Right ventricle myocardium superior (tissue), 1 donor: ENCODE results near the gene SEPTIN10. TPM values are rescaled to one million over a fixed set of nuclear protein-coding genes. Genes with fewer than 3 reads are reported as not detected.
"Not testable (repeated sequence)": the region's sequence is repeated elsewhere in the genome, so short reads cannot be mapped to it uniquely, and the experiment has no call there.

Experiments
- ATAC-seq: fragments of 200-7000 bp; cut with Tn5 transposase; one replicate; pipeline ENCODE4 v1.9.1; 2020; ENCODE audit warnings: mild to moderate bottlenecking; ENCODE audit not compliant: poor library complexity
- DNase-seq: peaks from one replicate; pipeline ENCODE4 v3.0.0-alpha.2; 2020
- intact Hi-C: fragments of 100-400 bp; cut with DNase I; formaldehyde crosslinking; loops from one replicate; pipeline ENCODE4 v1.11.2; 2022
- total RNA-seq: library from RNA; stranded (reverse); fragmentation: NEBNext Ultra II Directional; extraction: Animal tissue kit (Norgen Biotek cat#: 25700); gene quantifications from one replicate; pipeline ENCODE4 v1.2.1, GENCODE V29; 2021
- donor health status: DM: no; HTN: yes; CAD: no; lungs with severe emphysema.

The SEPTIN10 gene
- total RNA-seq, 1 donor from 2014 or later, result 49.3 TPM

- ATAC-seq, result no peak
- no peak for DNase-seq
- intact Hi-C loops, result no loop called here
Observed at GRCh38 chr2:109611467-109612095, 2.2 kb downstream of the SEPTIN10 start.

GRCh38 chr2:109609352-109610024, 4.3 kb downstream of the SEPTIN10 start:
- DNase-seq (no peak), ATAC-seq (no peak)
- intact Hi-C loops, result no loop called here

GRCh38 chr2:109607766-109608165, 6.0 kb downstream of the SEPTIN10 start:
- intact Hi-C loops, result no loop called here
- no peak for DNase-seq
- no peak for ATAC-seq

GRCh38 chr2:109604597-109604996, 9.2 kb downstream of the SEPTIN10 start:
- DNase-seq, result no peak
- intact Hi-C loops, result no loop called here
- peak; percentile 34 for ATAC-seq

GRCh38 chr2:109602617-109603188, 11.1 kb downstream of the SEPTIN10 start:
- intact Hi-C loops, result no loop called here
- ATAC-seq, result no peak
- DNase-seq, result no peak

GRCh38 chr2:109601783-109602182, 12.0 kb downstream of the SEPTIN10 start:
- no peak for ATAC-seq
- no peak for DNase-seq

GRCh38 chr2:109597283-109597682, 16.5 kb downstream of the SEPTIN10 start:
- ATAC-seq (no peak), DNase-seq (no peak)
- intact Hi-C loops, result no loop called here

More at GRCh38 chr2:109601783-109602182, 12.0 kb downstream of the SEPTIN10 start:
- intact Hi-C loops, result no loop called here

- DNase-seq (no peak), ATAC-seq (no peak)
- intact Hi-C loops, result no loop called here
Observed at GRCh38 chr2:109595644-109596043, 18.1 kb downstream of the SEPTIN10 start.

- intact Hi-C loops, result no loop called here
- ATAC-seq, result no peak
- DNase-seq, result no peak
Observed at GRCh38 chr2:109594246-109594885, 19.4 kb downstream of the SEPTIN10 start.

GRCh38 chr2:109592905-109593304, 20.9 kb downstream of the SEPTIN10 start:
- no peak for DNase-seq
- intact Hi-C loops, result no loop called here
- no peak for ATAC-seq

GRCh38 chr2:109591206-109591605, 22.6 kb downstream of the SEPTIN10 start:
- intact Hi-C loops, result no loop called here
- DNase-seq (no peak), ATAC-seq (no peak)

GRCh38 chr2:109586687-109587086, 27.1 kb downstream of the SEPTIN10 start:
- intact Hi-C loops, result no loop called here
- ATAC-seq, result no peak
- no peak for DNase-seq

- no peak for DNase-seq
Observed at GRCh38 chr2:109582928-109583895, 30.6 kb downstream of the SEPTIN10 start.

GRCh38 chr2:109577630-109578029, 36.1 kb downstream of the SEPTIN10 start:
- intact Hi-C loops, DNase-seq, ATAC-seq: not testable (repeated sequence)

More at GRCh38 chr2:109582928-109583895, 30.6 kb downstream of the SEPTIN10 start:
- ATAC-seq, result no peak
- intact Hi-C loops, result no loop called here

- intact Hi-C loops, result no loop called here
- ATAC-seq (no peak), DNase-seq (no peak)
Observed at GRCh38 chr2:109575373-109575772, 38.4 kb downstream of the SEPTIN10 start.

- intact Hi-C loops, result no loop called here
Observed at GRCh38 chr2:109563980-109564550, 49.7 kb downstream of the SEPTIN10 start.

GRCh38 chr2:109563288-109563687, 50.5 kb downstream of the SEPTIN10 start:
- intact Hi-C loops, result no loop called here
- DNase-seq (no peak), ATAC-seq (no peak)

More at GRCh38 chr2:109563980-109564550, 49.7 kb downstream of the SEPTIN10 start:
- ATAC-seq, result no peak
- no peak for DNase-seq

- DNase-seq (no peak), ATAC-seq (no peak)
- intact Hi-C loops, result no loop called here
Observed at GRCh38 chr2:109562421-109562820, 51.3 kb downstream of the SEPTIN10 start.
